GM10266 (cell line): ENCODE measurements around the gene GFM1.
"Not testable (repeated sequence)": the region's sequence is repeated elsewhere in the genome, so short reads cannot be mapped to it uniquely, and the experiment has no call there.

Experiments used
- DNase-seq: peaks from one replicate; pipeline ENCODE4 v3.0.0; 2012; ENCODE audit errors: extremely low spot score
- CTCF ChIP-seq: IDR thresholded peaks from 2 replicates; pipeline ENCODE4 v1.5.1; 2012; ENCODE audit warnings: mild to moderate bottlenecking, low read depth; ENCODE audit not compliant: control insufficient read depth, insufficient read depth; ENCODE audit errors: missing control alignments

GFM1 gene

GRCh38 chr3:158672215-158673176, 28.2 kb downstream of the GFM1 start, which contains the start of gene LXN:
LXN (minus strand) TSS chr3:158672648; CDS start chr3:158672478, 170 bp downstream.
- TF ChIP-seq CTCF = peak; percentile 73
- DNase-seq = peak; percentile 83

GRCh38 chr3:158678687-158679086, 34.4 kb downstream of the GFM1 start:
- DNase-seq = no peak
- TF ChIP-seq CTCF = no peak

GRCh38 chr3:158679547-158680000, 35.2 kb downstream of the GFM1 start:
- no peak for TF ChIP-seq CTCF
- no peak for DNase-seq

- DNase-seq = no peak
- no peak for TF ChIP-seq CTCF
Measured at GRCh38 chr3:158680861-158681260, 36.5 kb downstream of the GFM1 start.

GRCh38 chr3:158683230-158683962, 39.1 kb downstream of the GFM1 start:
- no peak for DNase-seq
- TF ChIP-seq CTCF = no peak

- no peak for TF ChIP-seq CTCF
- DNase-seq = no peak
Measured at GRCh38 chr3:158685159-158685558, 40.8 kb downstream of the GFM1 start.

- not testable (repeated sequence) for DNase-seq
Measured at GRCh38 chr3:158693866-158694456, 49.6 kb downstream of the GFM1 start.
